ENCODE results near the gene PLEKHM2. TPM values are rescaled to one million over a fixed set of nuclear protein-coding genes. Genes with fewer than 3 reads are reported as not detected.

The PLEKHM2 gene
- total and polyA plus RNA-seq, 2 experiments from 2014 or later: 31.8 to 43.1 TPM

DNA sequence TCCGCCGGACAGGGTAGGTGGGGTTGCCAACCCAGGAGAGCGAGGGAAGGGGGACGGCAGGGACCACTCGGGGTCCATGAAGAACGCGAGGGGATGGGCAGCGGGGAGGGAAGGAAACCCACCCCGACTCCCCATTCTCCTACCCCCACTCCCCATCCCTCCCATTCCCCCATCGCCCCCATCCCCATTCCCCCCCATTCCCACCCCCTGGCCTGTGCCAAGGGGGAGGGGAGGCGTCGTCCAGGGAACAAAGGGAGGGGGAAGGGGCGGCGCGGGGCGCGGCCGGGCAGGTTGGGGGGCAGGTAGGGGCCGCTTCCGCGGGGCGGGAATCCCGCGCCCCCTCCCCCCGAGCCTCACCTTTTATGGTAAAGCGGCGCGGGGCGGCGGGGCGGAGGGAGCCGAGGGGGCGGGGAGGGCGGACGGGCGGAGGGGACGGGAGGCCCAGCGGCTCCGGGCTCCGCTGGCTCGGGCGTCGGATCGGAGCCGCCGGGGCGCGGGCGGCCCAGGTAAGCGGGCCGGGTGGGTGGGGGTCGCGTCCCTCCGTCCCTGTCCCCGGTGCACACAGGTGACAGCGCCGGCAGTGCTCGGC, 74.3 kb downstream of the PLEKHM2 start, which contains the start of gene FBLIM1:
Gene FBLIM1, plus strand, starts transcription at position 453 of the 589 bp plus-strand sequence. CDS start 6,189 bp downstream, outside the sequence.
- H2AFZ ChIP-seq: peak within 1 kb of the TSS; percentile 51
- no peaks in the 10 kb centered on the region for H3K9me3 ChIP-seq (ENCODE audit: low read depth)
- TF ChIP-seq EZH2phosphoT487 (IDR thresholded peaks at IDR 0.05; ENCODE audit: low read depth, severe bottlenecking, unreplicated experiment) (no peak), EZH2 (IDR thresholded peaks at IDR 0.05; ENCODE audit: borderline replicate concordance) (no peak), CTCF (IDR thresholded peaks at IDR 0.05; ENCODE audit: poor library complexity) (no peak)
- H3K79me2 ChIP-seq: peaks cover 51% of the 10 kb centered on the region
- peak; percentile 86 for DNase-seq (ENCODE audit: low spot score)
- H3K27ac ChIP-seq: peak within 1 kb of the TSS; percentile 95
- no peaks in the 10 kb centered on the region for H3K27me3 ChIP-seq
- peak within 1 kb of the TSS; percentile 87 for H3K4me2 ChIP-seq
- H3K9me2 ChIP-seq (replicated peaks; ENCODE audit: insufficient read depth): no peaks in the 10 kb centered on the region
- WGBS (ENCODE audit: low lambda C conversion rate, missing lambda C conversion rate): 0% methylated on average over 3 of the region's 58 CpGs
- peaks cover 24% of the 10 kb centered on the region for H4K20me1 ChIP-seq (ENCODE audit: insufficient read depth, poor library complexity, severe bottlenecking)
- no peaks in the 10 kb centered on the region for H3K36me3 ChIP-seq (replicated peaks; ENCODE audit: insufficient read depth, low read depth)
- H3K4me1 ChIP-seq (ENCODE audit: insufficient read depth): peaks cover 42% of the 10 kb centered on the region
- peak within 1 kb of the TSS; percentile 98 for H3K4me3 ChIP-seq

DNA sequence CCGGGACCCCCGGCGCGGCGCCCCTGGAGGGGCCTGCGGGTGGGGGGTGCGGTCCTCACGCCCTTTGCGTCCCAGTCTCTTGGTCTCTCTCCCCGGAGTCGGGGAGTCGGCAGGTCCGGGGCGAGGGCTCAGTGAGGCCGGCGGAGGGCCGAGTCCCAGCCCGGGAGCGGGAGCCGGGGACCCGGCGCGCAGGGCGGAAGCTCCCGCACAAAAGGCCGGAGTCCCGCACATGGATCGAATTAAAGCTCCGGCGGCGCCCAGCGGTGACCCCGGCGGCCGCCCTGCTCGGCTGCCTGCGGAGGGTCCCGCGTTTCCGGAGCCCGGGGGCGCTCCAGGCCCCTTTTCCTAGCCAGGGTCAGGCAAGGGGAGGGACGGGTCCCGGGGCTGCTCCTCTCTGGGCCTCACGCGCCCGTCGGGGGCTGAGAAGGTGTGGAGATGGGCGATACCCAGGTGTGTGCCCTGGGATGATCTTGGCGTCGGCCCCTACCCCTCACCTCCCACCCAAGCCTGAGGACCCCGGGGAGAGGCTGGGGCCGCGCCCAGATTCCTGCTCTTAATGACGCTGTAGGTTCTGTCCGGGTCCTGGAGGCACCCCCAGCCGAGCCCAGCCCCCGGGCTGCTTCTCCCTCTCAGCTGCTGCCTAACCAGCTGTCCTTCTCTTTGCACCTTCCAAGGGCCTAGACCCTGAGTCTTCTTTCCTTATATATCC, 75.0 kb downstream of the PLEKHM2 start:
- H3K27ac ChIP-seq: peak overlapping the region; percentile 95
- no peak for TF ChIP-seq CTCF (IDR thresholded peaks at IDR 0.05; ENCODE audit: poor library complexity)
- no peak for TF ChIP-seq EZH2phosphoT487 (IDR thresholded peaks at IDR 0.05; ENCODE audit: low read depth, severe bottlenecking, unreplicated experiment)
- no peak for TF ChIP-seq EZH2 (IDR thresholded peaks at IDR 0.05; ENCODE audit: borderline replicate concordance)
- H3K9me2 ChIP-seq (replicated peaks; ENCODE audit: insufficient read depth): no peaks in the 10 kb centered on the region
- under 1% methylated on average over 45 of the region's 58 CpGs for WGBS (ENCODE audit: low lambda C conversion rate, missing lambda C conversion rate)
- H3K9me3 ChIP-seq (ENCODE audit: low read depth): no peaks in the 10 kb centered on the region
- peaks cover 58% of the 10 kb centered on the region for H3K79me2 ChIP-seq
- peak overlapping the region; percentile 98 for H3K4me3 ChIP-seq
- H4K20me1 ChIP-seq (ENCODE audit: insufficient read depth, poor library complexity, severe bottlenecking): peaks cover 30% of the 10 kb centered on the region
- H3K4me1 ChIP-seq (ENCODE audit: insufficient read depth): peaks cover 49% of the 10 kb centered on the region
- H2AFZ ChIP-seq: peak overlapping the region; percentile 51
- peak overlapping the region; percentile 87 for H3K4me2 ChIP-seq
- no peaks in the 10 kb centered on the region for H3K27me3 ChIP-seq
- DNase-seq (ENCODE audit: low spot score): peak; percentile 43
- no peaks in the 10 kb centered on the region for H3K36me3 ChIP-seq (replicated peaks; ENCODE audit: insufficient read depth, low read depth)

GRCh38 chr1:15760520-15761211, 76.5 kb downstream of the PLEKHM2 start:
- TF ChIP-seq CTCF (IDR thresholded peaks at IDR 0.05; ENCODE audit: poor library complexity): no peak
- TF ChIP-seq EZH2 (IDR thresholded peaks at IDR 0.05; ENCODE audit: borderline replicate concordance): no peak
- no peak for TF ChIP-seq EZH2phosphoT487 (IDR thresholded peaks at IDR 0.05; ENCODE audit: low read depth, severe bottlenecking, unreplicated experiment)
- Histone ChIP-seq H2AFZ (no peak overlapping the region), H4K20me1 (ENCODE audit: insufficient read depth, poor library complexity, severe bottlenecking) (peaks cover 42% of the 10 kb centered on the region), H3K27ac (peak overlapping the region; percentile 95), H3K9me3 (ENCODE audit: low read depth) (no peaks in the 10 kb centered on the region), H3K36me3 (replicated peaks; ENCODE audit: insufficient read depth, low read depth) (no peaks in the 10 kb centered on the region), H3K79me2 (peaks cover 69% of the 10 kb centered on the region), H3K4me3 (peak overlapping the region; percentile 34), H3K4me1 (ENCODE audit: insufficient read depth) (peaks cover 56% of the 10 kb centered on the region), H3K9me2 (replicated peaks; ENCODE audit: insufficient read depth) (no peaks in the 10 kb centered on the region), H3K27me3 (no peaks in the 10 kb centered on the region), H3K4me2 (peak overlapping the region; percentile 87)
- DNase-seq (ENCODE audit: low spot score): peak; percentile 56
- WGBS (ENCODE audit: low lambda C conversion rate, missing lambda C conversion rate): 17% methylated on average over 12 of the region's 12 CpGs

All from hepatocyte (in vitro differentiated cells).